A673 (cell line): ENCODE measurements around the gene TSHR.

Experiments
- CTCF ChIP-seq: fragments of 300-800, 200-600 bp; sonication (generic); conservative IDR thresholded peaks from 2 replicates; pipeline ENCODE4 v1.5.1; 2017; ENCODE audit warnings: low read depth, mild to moderate bottlenecking, antibody characterized with exemption, low read length, moderate library complexity, mixed read lengths
- EZH2 ChIP-seq: fragments of 200-600 bp; sonication (generic); IDR thresholded peaks from 2 replicates; pipeline ENCODE4 v1.6.1; 2017; ENCODE audit warnings: borderline replicate concordance, low read depth, mild to moderate bottlenecking, mixed read lengths, antibody characterized with exemption, low read length; ENCODE audit not compliant: poor library complexity, severe bottlenecking

GRCh38 chr14:81051547-81051946 is 96.1 kb downstream of the TSHR start:
- no peak for TF ChIP-seq CTCF
- TF ChIP-seq EZH2: no peak
